Activated B cell treated with CpG ODN at 0.5 μM for 24 hours (primary cell): ENCODE measurements around the gene SNCB. TPM values are rescaled to one million over a fixed set of nuclear protein-coding genes. Genes with fewer than 3 reads are reported as not detected.
"Not testable (repeated sequence)": the region's sequence is repeated elsewhere in the genome, so short reads cannot be mapped to it uniquely, and the experiment has no call there.

Source experiments
- ATAC-seq: fragments of 200-7000 bp; cut with Tn5 transposase; one replicate; pipeline ENCODE4 v1.10.0; 2021; ENCODE audit warnings: low read depth, mild to moderate bottlenecking, moderate library complexity
- CTCF ChIA-PET: fragments of 350-600 bp; sonication (Branson Sonifier 250); formaldehyde crosslinking; loops from one replicate; lab custom pipeline; 2021; ENCODE audit warnings: antibody characterized with exemption; lab: Charles Lee
- POLR2A ChIA-PET: fragments of 350-600 bp; sonication (Branson Sonifier 250); formaldehyde crosslinking; loops from one replicate; lab custom pipeline; 2021; ENCODE audit warnings: antibody characterized with exemption; lab: Charles Lee
- DNase-seq: peaks from one replicate; pipeline ENCODE4 v3.0.0; 2022
- H3K27ac Mint-ChIP-seq: one replicate; pipeline ENCODE4 v1.8.0; 2020; ENCODE audit warnings: mixed read lengths
- H3K27me3 Mint-ChIP-seq: one replicate; pipeline ENCODE4 v1.8.0; 2021; ENCODE audit warnings: mixed read lengths
- H3K36me3 Mint-ChIP-seq: one replicate; pipeline ENCODE4 v1.8.0; 2021; ENCODE audit warnings: low read depth, mixed read lengths
- H3K4me1 Mint-ChIP-seq: one replicate; pipeline ENCODE4 v1.8.0; 2021; ENCODE audit warnings: mixed read lengths
- H3K4me3 Mint-ChIP-seq: one replicate; pipeline ENCODE4 v1.8.0; 2020; ENCODE audit warnings: mild to moderate bottlenecking, mixed read lengths
- H3K9me3 Mint-ChIP-seq: one replicate; pipeline ENCODE4 v1.8.0; 2020; ENCODE audit warnings: mixed read lengths
- CTCF ChIP-seq: fragments of 200-600 bp; IDR thresholded peaks from one replicate; pipeline ENCODE4 v1.8.0; 2022; ENCODE audit warnings: antibody characterized with exemption, mild to moderate bottlenecking
- intact Hi-C: fragments of 100-400 bp; cut with micrococcal nuclease; formaldehyde crosslinking; loops from one replicate; pipeline ENCODE4 v1.15.1; 2024
- total RNA-seq: library from RNA; stranded (reverse); gene quantifications from 2 replicates; pipeline ENCODE4 v1.2.3, GENCODE V29; 2022

Gene SNCB
- total RNA-seq, 1 donor from 2014 or later, result not detected

- Mint-ChIP-seq H3K4me1 (peaks cover 10% of the 10 kb centered on the region), H3K27ac (no peak overlapping the region), H3K4me3 (no peak overlapping the region), H3K27me3 (peaks cover 6% of the 10 kb centered on the region), H3K36me3 (no peaks in the 10 kb centered on the region), H3K9me3 (no peaks in the 10 kb centered on the region)
- DNase-seq (no peak), ATAC-seq (no peak)
- POLR2A ChIA-PET, result interaction anchor here (0.9 to 1.4 kb wide), 2 partner anchors 40 to 69 kb away, joined by 3 to 4 read pairs; partner anchors contain the start of gene RNF44
- TF ChIP-seq CTCF, result no peak
- CTCF ChIA-PET, result no interaction called here
- intact Hi-C loops, result no loop called here
Measured at GRCh38 chr5:176606875-176607274, 23.5 kb downstream of the SNCB start.

GRCh38 chr5:176606032-176606431 lies 24.3 kb downstream of the SNCB start:
- ChIA-PET POLR2A (interaction anchor here (1.4 kb wide), 1 partner anchor 69 kb away, joined by 3 read pairs; the partner anchor contains the start of gene RNF44), CTCF (no interaction called here)
- H3K4me3 Mint-ChIP-seq, result no peak overlapping the region
- DNase-seq (no peak), ATAC-seq (no peak)
- no peaks in the 10 kb centered on the region for H3K36me3 Mint-ChIP-seq
- no peaks in the 10 kb centered on the region for H3K27me3 Mint-ChIP-seq
- H3K27ac Mint-ChIP-seq, result no peak overlapping the region
- peaks cover 10% of the 10 kb centered on the region for H3K4me1 Mint-ChIP-seq
- H3K9me3 Mint-ChIP-seq, result no peaks in the 10 kb centered on the region
- intact Hi-C loops, result no loop called here
- no peak for TF ChIP-seq CTCF

DNA sequence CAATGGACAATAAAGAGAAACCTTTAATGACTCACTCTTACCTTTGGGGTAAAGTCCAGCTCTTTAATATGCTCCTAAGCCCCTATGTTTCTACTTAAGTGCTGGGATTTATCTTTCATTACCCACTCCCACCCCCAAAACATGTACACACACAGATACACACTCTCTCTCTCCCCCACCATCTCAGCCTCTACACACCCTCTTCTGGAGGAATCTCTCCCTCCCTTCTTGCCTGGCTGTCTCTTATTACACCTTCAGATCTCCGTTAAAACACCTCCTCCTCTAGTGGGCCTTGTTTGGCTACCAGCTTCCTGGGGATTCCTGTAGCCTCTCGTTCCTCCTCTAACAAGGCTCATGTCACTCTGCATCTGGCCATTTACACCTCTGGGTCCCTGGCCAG lies 27.2 kb downstream of the SNCB start:
- Mint-ChIP-seq H3K9me3 (no peaks in the 10 kb centered on the region), H3K4me3 (no peak overlapping the region), H3K27ac (no peak overlapping the region), H3K36me3 (no peaks in the 10 kb centered on the region), H3K4me1 (no peaks in the 10 kb centered on the region), H3K27me3 (peaks cover 2% of the 10 kb centered on the region)
- ATAC-seq (no peak), DNase-seq (no peak)
- ChIA-PET CTCF (no interaction called here), POLR2A (no interaction called here)
- intact Hi-C loops, result no loop called here
- TF ChIP-seq CTCF, result no peak

DNA sequence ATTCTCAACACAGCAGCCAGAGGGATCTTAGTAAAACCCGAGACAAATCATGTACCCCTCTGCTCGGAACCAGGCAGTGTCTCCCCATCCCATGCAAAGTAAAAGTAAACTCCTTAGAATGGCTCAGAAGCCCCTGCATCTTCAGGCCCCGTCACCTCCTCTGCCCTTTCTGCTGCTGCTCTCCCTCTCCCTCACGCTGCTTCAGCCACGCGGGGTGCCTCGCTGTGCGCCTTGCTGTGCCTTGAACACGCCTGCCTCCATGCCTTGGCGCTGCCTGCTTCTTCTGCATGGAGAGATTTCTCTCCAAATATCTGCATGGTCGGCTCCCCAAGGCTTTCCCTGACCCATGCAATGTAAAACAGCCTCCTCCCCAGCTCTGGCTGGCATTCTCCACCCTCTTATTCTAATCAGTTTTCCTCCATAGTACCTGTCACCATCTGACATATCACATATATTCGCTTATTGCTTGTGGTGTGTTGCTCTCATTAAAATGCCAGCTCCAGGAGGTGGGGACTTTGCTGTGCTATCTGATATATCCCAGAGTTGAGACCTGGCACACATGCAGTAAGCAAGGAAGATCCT lies 28.3 kb downstream of the SNCB start:
- TF ChIP-seq CTCF, result no peak
- intact Hi-C loops, result no loop called here
- H3K4me1 Mint-ChIP-seq, result no peaks in the 10 kb centered on the region
- no peaks in the 10 kb centered on the region for H3K9me3 Mint-ChIP-seq
- H3K4me3 Mint-ChIP-seq, result no peak overlapping the region
- ChIA-PET CTCF (no interaction called here), POLR2A (no interaction called here)
- no peaks in the 10 kb centered on the region for H3K36me3 Mint-ChIP-seq
- ATAC-seq, result no peak
- H3K27ac Mint-ChIP-seq, result no peak overlapping the region
- peaks cover 2% of the 10 kb centered on the region for H3K27me3 Mint-ChIP-seq
- no peak for DNase-seq

DNA sequence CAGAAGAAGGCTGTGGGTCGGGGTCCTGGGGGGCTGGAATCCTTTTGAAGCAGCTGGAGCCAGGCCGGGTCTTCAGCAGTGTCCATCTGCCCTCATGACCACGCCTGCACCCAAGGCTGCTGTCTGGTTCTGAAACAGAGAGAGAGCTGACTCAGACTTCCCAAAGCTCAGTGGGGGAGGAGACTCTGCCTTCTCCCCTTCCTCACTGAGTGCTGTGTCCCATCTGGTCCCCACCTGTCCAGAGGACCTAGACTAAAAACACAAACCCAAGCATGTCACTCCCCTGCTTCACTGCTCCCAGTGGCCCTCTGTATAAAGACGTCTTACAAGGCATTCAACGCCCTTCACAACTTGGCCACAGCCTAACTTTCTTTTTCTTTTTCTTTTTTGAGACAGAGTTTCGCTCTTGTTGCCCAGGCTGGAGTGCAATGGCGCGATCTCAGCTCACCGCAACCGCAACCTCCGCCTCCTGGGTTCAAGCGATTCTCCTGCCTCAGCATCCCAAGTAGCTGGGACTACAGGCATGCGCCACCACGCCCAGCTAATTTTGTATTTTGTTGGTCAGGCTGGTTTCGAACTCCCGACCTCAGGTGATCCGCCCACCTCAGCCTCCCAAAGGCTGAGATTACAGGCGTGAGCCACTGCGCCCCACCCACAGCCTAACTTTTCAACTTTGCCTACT lies 30.4 kb downstream of the SNCB start:
- H3K27me3 Mint-ChIP-seq, DNase-seq, H3K4me3 Mint-ChIP-seq, H3K27ac Mint-ChIP-seq, H3K4me1 Mint-ChIP-seq, ATAC-seq, POLR2A ChIA-PET, intact Hi-C loops, H3K9me3 Mint-ChIP-seq, H3K36me3 Mint-ChIP-seq, CTCF ChIA-PET: not testable (repeated sequence)
